ENCODE measurements around the gene RPS5. TPM values are rescaled to one million over a fixed set of nuclear protein-coding genes. Genes with fewer than 3 reads are reported as not detected.

Gene RPS5
- total RNA-seq, 4 donors from 2014 or later: 1,253 to 2,519 (median 2,306) TPM

- no peak overlapping the region for H3K4me3 ChIP-seq
- TF ChIP-seq POLR2AphosphoS5 (IDR thresholded peaks at IDR 0.05): no peak
- TF ChIP-seq POLR2A (IDR thresholded peaks at IDR 0.05): no peak
- TF ChIP-seq CTCF (IDR thresholded peaks at IDR 0.05): no peak
- no peak for TF ChIP-seq EP300 (IDR thresholded peaks at IDR 0.05)
- WGBS: 89% methylated on average over 10 of the region's 26 CpGs
- H3K27ac ChIP-seq: no peak overlapping the region
- peak in 1 of 2 donors; percentile 68 for DNase-seq (ENCODE audit: low spot score in 2 of 2)
- peaks cover 18% of the 10 kb centered on the region for H3K27me3 ChIP-seq
- peaks cover 39% of the 10 kb centered on the region for H3K4me1 ChIP-seq
- no peaks in the 10 kb centered on the region for H3K9me3 ChIP-seq
- peaks cover 46% of the 10 kb centered on the region for H3K36me3 ChIP-seq
Observed at GRCh38 chr19:58392945-58393724, 6.1 kb downstream of the RPS5 start.

- TF ChIP-seq POLR2AphosphoS5 (IDR thresholded peaks at IDR 0.05) (no peak), POLR2A (IDR thresholded peaks at IDR 0.05) (no peak), CTCF (IDR thresholded peaks at IDR 0.05) (no peak), EP300 (IDR thresholded peaks at IDR 0.05) (no peak)
- H3K36me3 ChIP-seq: peaks cover 46% of the 10 kb centered on the region
- 84% methylated on average over 4 of the region's 4 CpGs for WGBS
- peaks cover 36% of the 10 kb centered on the region for H3K4me1 ChIP-seq
- no peak for DNase-seq (ENCODE audit: low spot score in 2 of 2)
- H3K27ac ChIP-seq: no peak overlapping the region
- no peaks in the 10 kb centered on the region for H3K9me3 ChIP-seq
- H3K4me3 ChIP-seq: no peak overlapping the region
- peaks cover 18% of the 10 kb centered on the region for H3K27me3 ChIP-seq
Observed at GRCh38 chr19:58393725-58394033, 6.6 kb downstream of the RPS5 start.

GRCh38 chr19:58394821-58395219, 7.8 kb downstream of the RPS5 start:
- TF ChIP-seq POLR2AphosphoS5 (IDR thresholded peaks at IDR 0.05): no peak
- no peak for TF ChIP-seq POLR2A (IDR thresholded peaks at IDR 0.05)
- no peak for TF ChIP-seq CTCF (IDR thresholded peaks at IDR 0.05)
- TF ChIP-seq EP300 (IDR thresholded peaks at IDR 0.05): no peak
- peak; percentile 48 to 72 for DNase-seq (ENCODE audit: low spot score in 2 of 2)
- Histone ChIP-seq H3K9me3 (no peaks in the 10 kb centered on the region), H3K4me3 (no peak overlapping the region), H3K4me1 (peaks cover 34% of the 10 kb centered on the region), H3K36me3 (peaks cover 41% of the 10 kb centered on the region), H3K27ac (peak overlapping the region; percentile 73), H3K27me3 (peaks cover 18% of the 10 kb centered on the region)
- 60% methylated on average over 2 of the region's 3 CpGs for WGBS

GRCh38 chr19:58395220-58395978, 8.3 kb downstream of the RPS5 start, which contains the start of gene RNF225:
Gene RNF225, plus strand, starts transcription at chr19:58395656. Its CDS starts 434 bp downstream, at chr19:58396090.
- DNase-seq (ENCODE audit: low spot score in 2 of 2): peak; percentile 73 to 76
- Histone ChIP-seq H3K4me1 (peaks cover 34% of the 10 kb centered on the region), H3K9me3 (no peaks in the 10 kb centered on the region), H3K27me3 (peaks cover 18% of the 10 kb centered on the region), H3K27ac (peak within 1 kb of the TSS; percentile 73), H3K4me3 (peak within 1 kb of the TSS; percentile 47), H3K36me3 (peaks cover 37% of the 10 kb centered on the region)
- 13% methylated on average over 11 of the region's 21 CpGs for WGBS
- no peak for TF ChIP-seq EP300 (IDR thresholded peaks at IDR 0.05)
- TF ChIP-seq POLR2A (IDR thresholded peaks at IDR 0.05): no peak
- TF ChIP-seq CTCF (IDR thresholded peaks at IDR 0.05): no peak
- no peak for TF ChIP-seq POLR2AphosphoS5 (IDR thresholded peaks at IDR 0.05)

Measured in suprapubic skin (tissue), 4 donors.